CD4-positive, alpha-beta T cell treated with Interferon gamma for 1 hour (primary cell): ENCODE data around the gene CLBA1.
"Not testable (repeated sequence)": the region's sequence is repeated elsewhere in the genome, so short reads cannot be mapped to it uniquely, and the experiment has no call there.

Experiments
- DNase-seq: peaks from one replicate; pipeline ENCODE4 v3.0.0-alpha.2; 2020

Gene CLBA1

GRCh38 chr14:104985675-104986486 is at the start of gene CLBA1:
CLBA1 (plus strand) TSS chr14:104985788; CDS start chr14:104986432, 644 bp downstream.
- DNase-seq, result peak; percentile 93

- DNase-seq, result no peak
Measured at GRCh38 chr14:104935955-104936354, 49.6 kb upstream of the CLBA1 start.

GRCh38 chr14:104936361-104937155 is 49.0 kb upstream of the CLBA1 start:
- DNase-seq, result no peak

GRCh38 chr14:104937161-104937560 is 48.4 kb upstream of the CLBA1 start:
- no peak for DNase-seq

- no peak for DNase-seq
Measured at GRCh38 chr14:104937694-104938365, 47.8 kb upstream of the CLBA1 start.

- no peak for DNase-seq
Measured at GRCh38 chr14:104938436-104938835, 47.2 kb upstream of the CLBA1 start.

- DNase-seq, result no peak
Measured at GRCh38 chr14:104938960-104939359, 46.6 kb upstream of the CLBA1 start.

- DNase-seq, result no peak
Measured at GRCh38 chr14:104939666-104940410, 45.8 kb upstream of the CLBA1 start.

- DNase-seq, result no peak
Measured at GRCh38 chr14:104940526-104941150, 45.0 kb upstream of the CLBA1 start.

- no peak for DNase-seq
Measured at GRCh38 chr14:104941508-104942365, 43.9 kb upstream of the CLBA1 start.

GRCh38 chr14:104942586-104942985 is 43.0 kb upstream of the CLBA1 start:
- no peak for DNase-seq

GRCh38 chr14:104943216-104944015 is 42.2 kb upstream of the CLBA1 start:
- not testable (repeated sequence) for DNase-seq

GRCh38 chr14:104944016-104944308 is 41.6 kb upstream of the CLBA1 start:
- DNase-seq, result not testable (repeated sequence)

- DNase-seq, result not testable (repeated sequence)
Measured at GRCh38 chr14:104944436-104945205, 41.0 kb upstream of the CLBA1 start.

- DNase-seq, result not testable (repeated sequence)
Measured at GRCh38 chr14:104945266-104945665, 40.3 kb upstream of the CLBA1 start.

GRCh38 chr14:104945986-104946965 is 39.3 kb upstream of the CLBA1 start:
- not testable (repeated sequence) for DNase-seq

- DNase-seq, result not testable (repeated sequence)
Measured at GRCh38 chr14:104947201-104947600, 38.4 kb upstream of the CLBA1 start.
